ENCODE data around the gene PCBP4. TPM values are rescaled to one million over a fixed set of nuclear protein-coding genes. Genes with fewer than 3 reads are reported as not detected.

Gene PCBP4
- total RNA-seq, 2 donors from 2014 or later = 16.6 to 24.7 TPM

- intact Hi-C loops (cut with DNase I) = no loop called here
- no peaks in the 10 kb centered on the region for H3K9me3 ChIP-seq
- 74 to 75% methylated on average over 11 of the region's 11 CpGs for WGBS, 2 donors
Measured at GRCh38 chr3:51921081-51921578, 46.1 kb downstream of the PCBP4 start.

GRCh38 chr3:51916418-51916817 is 50.8 kb downstream of the PCBP4 start:
- Histone ChIP-seq H3K4me3 (no peak overlapping the region), H3K9me3 (no peaks in the 10 kb centered on the region), H3K27me3 (no peaks in the 10 kb centered on the region), H3K36me3 (replicated peaks in 1 of 2; ENCODE audit: insufficient read depth in 1 of 2, low read depth in 2 of 2) (no peaks in the 10 kb centered on the region), H3K4me1 (no peaks in the 10 kb centered on the region), H3K27ac (no peak overlapping the region)
- ATAC-seq (no peak), DNase-seq (no peak)
- 52% methylated on average over 5 of the region's 5 CpGs for WGBS, 2 donors
- intact Hi-C loops (cut with DNase I) = no loop called here
- TF ChIP-seq CTCF (IDR thresholded peaks at IDR 0.05) (no peak), POLR2A (IDR thresholded peaks at IDR 0.05) (no peak)

More at GRCh38 chr3:51921081-51921578, 46.1 kb downstream of the PCBP4 start:
- H3K27ac ChIP-seq = no peak overlapping the region
- H3K36me3 ChIP-seq (replicated peaks in 1 of 2; ENCODE audit: insufficient read depth in 1 of 2, low read depth in 2 of 2) = no peaks in the 10 kb centered on the region
- TF ChIP-seq POLR2A (IDR thresholded peaks at IDR 0.05) (no peak), CTCF (IDR thresholded peaks at IDR 0.05) (no peak)
- H3K4me1 ChIP-seq = no peaks in the 10 kb centered on the region
- no peaks in the 10 kb centered on the region for H3K27me3 ChIP-seq
- no peak for ATAC-seq
- no peak overlapping the region for H3K4me3 ChIP-seq
- DNase-seq = no peak

- DNase-seq (no peak), ATAC-seq (no peak)
- Histone ChIP-seq H3K9me3 (no peaks in the 10 kb centered on the region), H3K4me3 (no peak overlapping the region), H3K36me3 (replicated peaks in 1 of 2; ENCODE audit: insufficient read depth in 1 of 2, low read depth in 2 of 2) (no peaks in the 10 kb centered on the region), H3K4me1 (no peaks in the 10 kb centered on the region), H3K27me3 (no peaks in the 10 kb centered on the region), H3K27ac (no peak overlapping the region)
- 61 to 68% methylated on average over 4 of the region's 4 CpGs for WGBS, 2 donors
- TF ChIP-seq CTCF (IDR thresholded peaks at IDR 0.05) (no peak), POLR2A (IDR thresholded peaks at IDR 0.05) (no peak)
- intact Hi-C loops (cut with DNase I) = no loop called here
Measured at GRCh38 chr3:51908026-51908425, 59.2 kb downstream of the PCBP4 start.

Small RNAs within 50 kb of the gene (small RNA-seq; reads per million reads assigned to genes)
- not detected for gene AC115284.1

Other genes with a start within 250 kb of the PCBP4 start
- gene IQCF6, start 188.2 kb downstream of the PCBP4 start, total RNA-seq = not detected
- gene IQCF2, start 105.8 kb downstream of the PCBP4 start, total RNA-seq = not detected
- gene IQCF5, start 91.9 kb downstream of the PCBP4 start, total RNA-seq = not detected
- not detected for gene IQCF1, start 64.1 kb downstream of the PCBP4 start, total RNA-seq
- gene RRP9, start 25.6 kb downstream of the PCBP4 start, total RNA-seq = 10 to 100 TPM in 1 of 2 donors, 1 to 10 TPM in 1; 8.0 to 13.2 TPM
- 10 to 100 TPM in 1 of 2 donors, 1 to 10 TPM in 1; 4.2 to 18.8 TPM for gene PARP3, start 25.1 kb downstream of the PCBP4 start, total RNA-seq
- gene GPR62, start 12.1 kb downstream of the PCBP4 start, total RNA-seq = not detected
- 10 to 100 TPM; 35.9 to 54.5 TPM for gene ABHD14B, start 6.6 kb upstream of the PCBP4 start, total RNA-seq
- gene ABHD14A, start 7.6 kb upstream of the PCBP4 start, total RNA-seq = 10 to 100 TPM; 15.5 to 16.1 TPM
- gene ACY1, start 16.1 kb upstream of the PCBP4 start, total RNA-seq = 10 to 100 TPM; 31.1 to 40.2 TPM
- 100 to 1,000 TPM; 370 to 792 TPM for gene RPL29, start 28.4 kb upstream of the PCBP4 start, total RNA-seq
- gene DUSP7, start 89.1 kb upstream of the PCBP4 start, total RNA-seq = 1 to 10 TPM; 2.6 to 3.3 TPM
- 1 to 10 TPM in 1 of 2 donors, under 1 TPM in 1; 0.26 to 3.3 TPM for gene POC1A, start 187.0 kb upstream of the PCBP4 start, total RNA-seq
- gene ALAS1, start 230.7 kb upstream of the PCBP4 start, total RNA-seq = 10 to 100 TPM; 13.5 to 63.6 TPM

All from body of pancreas (tissue), 4 donors.